NCI-H2029 treated with DMSO at 0.1 percent for 48 hours (cell line): Measurements from ENCODE around the gene ERG.

Experiments
- DNase-seq: peaks from one replicate; lab custom pipeline; 2025; lab: John Stamatoyannopoulos, UW

ERG gene

DNA sequence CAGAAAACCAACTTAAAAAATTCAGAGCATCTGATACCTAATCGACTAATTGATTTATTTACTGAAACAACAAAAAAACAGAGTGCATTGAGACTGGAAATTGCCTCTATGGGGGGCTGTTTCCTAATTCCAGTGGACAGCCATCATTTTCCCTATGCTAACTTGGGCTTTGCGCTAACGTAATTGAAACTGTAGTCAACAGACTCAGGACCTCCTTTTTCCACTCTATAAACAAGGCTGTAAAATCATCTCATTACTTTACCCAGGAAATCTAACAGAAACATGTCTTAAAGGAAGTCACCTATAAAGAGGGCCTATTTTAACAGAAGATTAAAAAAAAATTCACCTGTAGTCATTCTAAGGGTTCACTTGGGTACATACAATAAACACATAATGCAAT lies 2.1 kb downstream of the ERG start:
- DNase-seq = no peak

DNA sequence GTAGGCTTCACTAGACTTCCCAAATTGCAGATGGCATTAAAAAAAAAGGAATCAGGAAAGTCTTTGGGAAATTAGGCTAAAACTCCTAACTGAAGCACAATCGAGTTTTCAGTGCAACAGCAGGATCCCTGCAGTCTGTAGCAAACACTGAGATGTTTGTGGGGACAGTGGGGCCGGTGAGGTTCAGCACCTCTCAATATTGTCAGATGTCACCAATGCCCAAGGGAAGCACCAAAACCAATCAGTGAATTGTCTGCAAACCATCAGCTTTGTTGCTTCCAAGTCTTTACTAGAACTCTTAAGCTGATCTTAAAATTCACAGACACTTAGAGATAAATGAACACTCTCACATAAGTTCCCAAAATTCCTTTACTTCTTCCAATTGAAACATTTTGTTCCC lies 2.6 kb downstream of the ERG start:
- no peak for DNase-seq

GRCh38 chr21:38495242-38495641 lies 3.0 kb downstream of the ERG start:
- no peak for DNase-seq

- DNase-seq = no peak
Measured at GRCh38 chr21:38494703-38495102, 3.6 kb downstream of the ERG start.

DNA sequence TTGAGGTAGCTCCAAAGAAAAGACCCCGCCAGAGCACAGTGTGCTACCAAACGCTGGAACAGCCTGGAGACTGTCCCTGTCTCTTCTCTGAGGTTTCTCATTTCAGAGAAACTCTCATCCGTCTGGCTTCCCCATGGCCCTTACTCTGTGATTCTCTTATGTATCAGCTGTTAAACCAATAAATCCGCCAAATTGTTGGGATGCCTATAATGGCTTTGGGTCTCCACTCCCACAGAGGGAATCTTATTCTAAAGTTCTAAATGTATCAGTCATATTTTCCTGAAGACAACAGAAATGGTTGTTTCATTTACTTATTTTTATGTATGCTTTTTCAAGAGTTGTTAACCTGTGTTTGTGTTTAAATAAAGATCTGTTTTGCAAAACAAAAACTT lies 4.0 kb downstream of the ERG start:
- no peak for DNase-seq

DNA sequence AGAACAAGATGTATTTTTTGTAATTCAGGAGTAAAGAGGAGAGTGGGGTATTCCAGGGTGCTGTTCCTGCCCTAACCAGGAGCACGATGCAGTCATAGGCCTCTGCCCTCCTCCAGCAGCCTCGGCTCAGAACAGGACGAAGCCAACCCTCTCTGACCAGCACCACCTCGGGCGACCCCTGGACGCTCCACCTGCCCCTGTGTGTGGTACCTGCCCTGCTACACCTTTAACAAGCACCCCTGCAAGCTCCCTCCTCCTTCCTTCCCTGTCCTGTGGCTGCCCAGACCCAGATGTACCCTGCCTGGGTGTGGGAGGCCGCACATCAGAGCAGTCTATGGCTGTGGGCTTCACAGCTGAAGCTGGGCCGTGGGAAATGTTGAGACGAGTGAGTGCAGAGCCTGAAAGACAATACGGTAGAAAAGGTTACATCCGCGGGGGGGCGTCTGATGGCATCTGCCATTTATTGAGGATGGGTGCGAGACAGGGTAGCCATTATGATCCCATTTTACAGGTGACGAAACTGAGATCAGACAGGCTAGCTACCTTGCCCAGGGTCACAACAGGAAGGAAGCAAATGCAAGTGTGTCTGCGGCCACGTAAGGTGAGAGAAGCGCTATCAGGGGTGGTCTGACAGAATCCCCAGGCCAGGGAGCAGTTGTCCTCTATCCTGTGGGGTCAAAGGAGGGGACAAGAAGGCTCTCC lies 4.6 kb downstream of the ERG start:
- DNase-seq = no peak

- no peak for DNase-seq
Measured at GRCh38 chr21:38492007-38492406, 6.3 kb downstream of the ERG start.

GRCh38 chr21:38491536-38491935 lies 6.7 kb downstream of the ERG start:
- DNase-seq = no peak

- no peak for DNase-seq
Measured at GRCh38 chr21:38490411-38491020, 7.8 kb downstream of the ERG start.

GRCh38 chr21:38489729-38490128 lies 8.5 kb downstream of the ERG start:
- no peak for DNase-seq

DNA sequence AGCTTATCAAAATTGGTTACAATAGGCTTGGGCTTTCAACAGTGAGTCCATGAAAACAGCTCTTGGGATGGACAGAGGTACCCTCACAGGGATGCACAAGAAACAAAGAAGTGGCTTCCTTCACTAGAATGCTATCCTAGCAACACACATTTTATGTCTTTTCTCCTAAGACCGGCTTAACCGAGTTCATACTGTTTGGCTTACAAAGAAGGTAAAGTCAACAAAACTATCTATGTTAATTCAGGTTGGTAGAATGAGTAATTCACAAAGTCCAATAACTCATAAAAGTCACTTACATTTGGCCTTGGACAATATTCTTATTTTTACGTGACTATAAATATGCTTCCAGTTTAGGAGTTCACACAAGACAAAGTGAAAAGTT lies 9.0 kb downstream of the ERG start:
- DNase-seq = no peak

DNA sequence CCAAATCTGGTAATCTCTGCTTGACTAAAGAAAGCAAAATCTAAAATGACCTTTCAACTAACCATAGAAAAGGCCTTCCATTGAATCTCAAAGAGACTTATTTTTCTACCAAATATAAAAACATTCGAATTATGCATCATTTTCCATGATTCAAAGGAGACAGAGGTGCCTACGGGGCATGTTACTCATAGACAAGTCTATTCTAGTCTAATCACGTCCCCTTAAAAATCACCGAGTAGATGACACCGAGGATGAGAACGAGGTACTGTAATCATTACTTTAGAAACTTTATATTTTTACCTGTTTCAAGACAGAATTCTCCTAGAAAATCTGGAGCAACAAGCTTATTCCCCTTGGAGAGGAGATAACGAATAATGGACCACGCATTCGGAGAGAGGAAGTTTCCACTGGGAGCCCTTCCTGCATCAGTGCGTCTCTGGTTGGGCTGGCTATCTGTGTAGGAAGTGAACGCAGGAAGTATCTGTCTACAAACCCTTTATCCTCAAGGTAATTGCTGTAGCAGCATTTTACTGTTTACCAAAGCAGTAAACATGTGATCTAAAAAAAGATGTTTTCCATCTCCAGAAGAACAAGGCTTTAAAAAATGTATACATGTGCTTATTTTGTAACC lies 9.5 kb downstream of the ERG start:
- DNase-seq = no peak

- peak; percentile 93 for DNase-seq
Measured at GRCh38 chr21:38487901-38488639, 10.2 kb downstream of the ERG start.

- no peak for DNase-seq
Measured at GRCh38 chr21:38486706-38487105, 11.6 kb downstream of the ERG start.

DNA sequence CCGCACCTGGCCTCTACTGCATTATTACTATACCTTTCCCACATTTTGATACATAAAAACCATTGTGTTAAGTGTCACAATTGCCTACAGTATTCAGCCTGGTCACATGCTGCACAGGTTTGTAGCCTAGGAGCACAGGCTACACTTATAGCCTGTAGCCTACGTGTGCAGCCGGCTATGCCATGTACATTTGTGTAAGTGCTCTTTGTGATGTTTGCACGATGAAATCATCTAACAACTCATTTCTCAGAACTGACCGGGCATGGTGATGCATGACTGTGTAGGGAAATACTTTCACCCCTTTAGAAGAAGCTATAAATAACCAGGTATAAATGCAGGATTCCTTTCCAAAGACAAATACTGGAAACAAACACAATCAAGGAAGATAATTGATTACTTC lies 12.1 kb downstream of the ERG start:
- DNase-seq = peak; percentile 63

- DNase-seq = no peak
Measured at GRCh38 chr21:38479641-38480525, 18.4 kb downstream of the ERG start.

- DNase-seq = no peak
Measured at GRCh38 chr21:38478782-38479181, 19.5 kb downstream of the ERG start.

DNA sequence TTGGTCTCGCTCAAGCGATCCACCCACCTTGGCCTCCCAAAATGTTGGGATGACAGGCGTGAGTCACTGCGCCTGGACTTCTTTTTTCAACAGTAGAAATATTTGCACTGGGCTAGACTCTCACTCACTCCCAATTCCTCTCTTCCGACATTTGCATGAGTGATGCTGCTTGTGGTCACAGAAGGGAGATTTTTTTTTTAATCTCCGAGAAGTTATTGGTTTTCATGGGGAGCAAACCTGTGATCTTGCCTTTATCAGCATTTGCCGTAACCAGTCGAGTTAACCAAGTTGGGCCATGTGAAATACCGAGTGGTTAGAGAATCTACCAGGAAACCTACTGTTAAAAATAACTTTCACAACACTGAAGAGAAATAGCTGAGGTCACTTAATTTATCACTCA lies 21.1 kb downstream of the ERG start:
- no peak for DNase-seq

DNA sequence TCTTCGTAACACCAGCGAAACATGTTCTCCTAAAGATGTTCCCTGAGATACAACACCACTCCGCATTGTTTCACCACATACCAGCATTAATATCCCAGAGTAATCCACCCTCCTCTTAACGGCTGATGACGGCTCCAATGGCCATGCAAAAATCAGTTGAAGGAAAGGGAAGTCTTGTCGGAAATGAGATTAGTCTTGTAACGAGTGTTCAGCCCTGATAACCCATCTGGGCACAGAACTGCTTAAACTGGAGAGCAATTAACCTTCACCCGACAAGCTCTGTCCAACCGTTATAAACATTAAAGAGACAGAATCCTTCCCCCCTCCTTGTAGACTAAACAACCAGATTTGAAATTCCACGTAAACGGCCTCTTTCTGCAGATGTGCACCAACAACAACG lies 21.9 kb downstream of the ERG start:
- DNase-seq = no peak

GRCh38 chr21:38475519-38475918 lies 22.8 kb downstream of the ERG start:
- DNase-seq = no peak

DNA sequence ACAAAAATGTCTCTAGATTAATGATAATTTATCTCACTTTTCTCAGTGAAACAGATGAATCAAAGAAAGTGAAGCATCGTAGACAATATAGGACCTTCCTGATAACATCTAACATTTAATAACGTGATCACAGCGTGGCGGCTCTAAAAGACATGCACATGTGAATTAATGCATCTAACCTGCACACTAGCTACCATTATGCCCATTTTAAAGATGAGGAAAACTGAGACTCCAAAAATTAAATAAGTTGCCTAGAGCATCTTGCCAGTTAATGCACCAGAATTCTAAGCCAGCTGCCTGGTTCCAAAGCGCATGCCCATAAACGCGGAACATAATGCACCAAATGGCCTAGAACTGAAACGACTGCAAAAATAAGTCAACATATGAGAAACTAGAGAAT lies 23.5 kb downstream of the ERG start:
- no peak for DNase-seq

DNA sequence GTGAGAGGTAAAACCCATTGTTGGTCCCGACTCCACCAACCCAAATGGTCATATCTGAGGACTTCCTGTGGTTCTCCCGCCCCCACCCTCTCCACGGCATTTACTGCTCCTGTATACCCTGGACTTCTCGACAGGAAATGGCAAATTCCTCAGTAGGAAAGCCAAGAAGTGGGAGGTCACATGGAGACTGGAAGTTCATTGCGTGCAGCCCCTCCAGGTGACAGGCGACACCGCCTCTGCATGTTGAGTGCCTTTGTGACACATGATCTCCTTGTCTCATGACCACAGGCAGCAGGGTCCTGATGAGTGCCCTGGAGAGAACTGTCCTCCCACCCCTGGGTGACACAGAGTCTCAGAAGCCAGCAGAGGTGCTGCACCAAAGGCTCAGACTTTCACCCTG lies 24.2 kb downstream of the ERG start:
- no peak for DNase-seq
